NCI-H128 (cell line): ENCODE measurements around the gene LPA.
"Not testable (repeated sequence)": the region's sequence is repeated elsewhere in the genome, so short reads cannot be mapped to it uniquely, and the experiment has no call there.

Source experiments
- DNase-seq: peaks from one replicate; lab custom pipeline; 2025; ENCODE audit not compliant: unreplicated experiment; lab: John Stamatoyannopoulos, UW

Gene LPA

DNA sequence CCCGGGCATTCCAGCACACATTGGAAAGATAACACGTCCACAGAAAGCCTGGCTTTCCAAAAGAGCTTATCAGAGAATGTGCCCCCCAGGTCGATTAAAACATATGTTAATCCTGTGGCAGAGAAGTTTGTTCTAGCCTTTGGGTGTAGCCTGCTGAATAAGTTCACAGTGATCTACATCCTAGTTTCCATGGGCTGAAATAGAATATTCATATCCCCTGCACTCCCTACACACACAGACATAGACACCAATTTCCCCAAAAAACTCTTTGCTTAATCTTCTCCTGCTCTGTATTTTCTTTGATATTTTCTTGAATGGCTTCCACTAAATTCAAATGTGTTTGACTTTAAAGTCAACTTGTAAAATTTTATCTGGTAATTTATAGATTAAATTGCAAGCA, 1.6 kb downstream of the LPA start:
- DNase-seq = no peak

DNA sequence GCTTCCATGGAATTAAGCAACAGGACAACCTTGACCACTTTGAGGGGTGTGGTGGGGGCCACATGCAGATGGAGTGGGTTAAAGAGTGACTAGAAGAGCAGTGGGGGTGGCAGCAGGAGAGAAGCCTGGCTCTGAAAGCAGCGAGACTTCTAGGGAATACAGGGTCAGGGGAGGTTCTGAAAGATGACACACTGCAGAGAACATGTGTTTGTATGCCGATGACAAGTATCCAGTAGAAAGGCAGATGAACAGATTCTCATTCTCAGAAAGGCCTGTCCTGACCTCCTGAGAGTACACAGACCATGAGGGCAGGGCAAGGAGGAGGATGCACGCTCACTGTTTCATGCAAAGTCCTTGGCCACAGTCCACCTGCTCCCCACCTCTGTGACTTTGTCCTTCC, 2.9 kb downstream of the LPA start:
- DNase-seq = no peak

DNA sequence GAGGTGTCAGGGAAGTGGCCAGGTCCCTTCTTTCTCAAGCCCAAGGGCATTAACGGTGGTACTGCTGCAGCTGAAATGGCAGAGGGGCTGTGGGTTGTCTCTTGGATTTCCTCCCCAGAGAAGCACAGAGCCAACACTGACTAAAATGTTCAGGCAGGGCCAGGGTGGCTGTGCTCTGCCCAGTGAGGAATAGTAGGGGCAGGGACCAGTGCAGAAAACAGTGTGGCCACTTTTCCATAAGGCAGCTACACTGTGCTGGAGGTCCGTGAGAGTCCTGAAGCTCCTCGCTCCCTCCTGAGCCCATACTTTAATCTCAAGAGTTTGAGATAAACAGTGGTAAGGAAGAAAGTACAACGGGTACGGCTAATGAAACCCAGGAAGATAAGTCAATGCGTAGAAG, 4.5 kb downstream of the LPA start:
- DNase-seq = no peak

DNA sequence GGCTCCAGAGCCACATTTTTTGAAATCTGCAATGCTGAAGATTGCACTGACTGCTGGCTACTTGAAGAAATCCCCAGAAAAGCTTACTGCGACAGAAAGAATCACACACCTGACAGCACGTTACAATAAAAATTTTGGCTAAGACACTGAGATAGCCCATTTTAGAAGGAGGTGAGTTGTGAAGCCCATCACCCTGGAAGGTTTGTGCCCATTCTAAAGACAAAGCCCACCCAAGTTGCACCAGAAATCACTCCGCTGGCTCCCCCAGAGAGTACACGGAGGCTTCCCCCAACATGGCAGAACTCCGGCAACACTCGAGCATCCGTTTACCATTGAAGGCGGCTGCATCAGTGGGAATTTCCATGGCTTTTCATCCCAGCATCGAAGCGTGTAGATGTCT, 29.4 kb downstream of the LPA start:
- no peak for DNase-seq

DNA sequence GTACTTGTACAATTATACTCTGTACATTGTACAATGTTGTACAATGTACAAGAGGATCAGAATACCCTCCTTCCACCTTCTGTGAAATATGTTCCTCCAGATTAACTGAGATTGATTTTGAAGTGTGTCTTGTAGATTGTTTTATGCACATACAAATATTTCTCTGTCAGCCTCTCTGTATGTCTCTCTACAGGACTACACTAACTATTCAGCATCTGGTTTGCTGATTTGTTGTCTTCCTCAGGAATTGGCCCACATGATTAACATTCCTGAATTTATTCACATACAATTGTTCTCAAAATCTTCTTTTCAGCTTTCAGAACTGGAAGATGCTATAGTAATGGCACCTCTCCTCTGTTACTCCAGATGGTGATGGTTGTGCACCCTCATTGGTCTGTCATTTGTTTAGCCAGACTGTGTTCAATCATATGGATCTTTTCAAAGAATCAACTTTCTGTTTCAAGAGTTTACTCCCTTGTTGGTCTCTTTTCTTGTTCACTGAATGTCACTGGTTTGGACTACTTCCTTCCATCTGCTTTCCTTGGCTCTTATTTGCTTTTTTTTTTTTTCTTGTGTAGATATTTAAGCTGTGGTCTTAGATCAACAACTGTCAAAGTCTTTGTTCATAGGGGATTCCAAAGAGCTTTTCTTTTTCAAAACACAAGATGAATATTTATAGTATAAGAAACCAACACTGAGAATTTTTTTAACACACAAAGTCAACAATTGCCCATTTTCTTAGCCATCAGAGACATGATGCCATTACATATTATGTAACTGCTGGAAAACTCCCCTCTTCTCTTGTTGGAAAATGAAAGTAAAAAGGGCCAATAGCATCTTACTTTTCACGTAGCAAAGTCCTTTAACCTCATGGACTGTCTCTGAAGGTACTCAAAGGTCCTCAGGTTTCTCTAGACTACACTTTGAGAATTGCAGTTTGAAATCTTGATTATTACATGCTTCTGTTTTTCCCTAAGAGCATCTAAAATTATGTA, 67.9 kb downstream of the LPA start:
- DNase-seq = no peak

DNA sequence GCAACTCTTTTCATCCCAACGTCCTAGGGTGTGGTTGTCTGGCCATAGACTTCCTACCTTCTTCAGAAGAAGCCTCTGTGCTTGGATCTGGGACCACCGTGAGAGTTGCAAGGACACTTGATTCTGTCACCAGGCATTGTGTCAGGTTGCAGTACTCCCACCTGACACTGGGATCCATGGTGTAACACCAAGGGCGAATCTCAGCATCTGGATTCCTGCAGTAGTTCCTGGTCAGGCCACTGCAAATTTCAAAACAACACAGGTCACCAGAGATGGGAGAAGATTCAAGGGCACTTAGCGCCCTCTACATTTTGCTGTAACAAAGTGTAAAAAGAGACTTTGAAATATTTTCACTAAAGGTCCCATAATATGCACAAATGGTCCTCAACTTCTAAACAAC, 68.8 kb downstream of the LPA start:
- DNase-seq = not testable (repeated sequence)

DNA sequence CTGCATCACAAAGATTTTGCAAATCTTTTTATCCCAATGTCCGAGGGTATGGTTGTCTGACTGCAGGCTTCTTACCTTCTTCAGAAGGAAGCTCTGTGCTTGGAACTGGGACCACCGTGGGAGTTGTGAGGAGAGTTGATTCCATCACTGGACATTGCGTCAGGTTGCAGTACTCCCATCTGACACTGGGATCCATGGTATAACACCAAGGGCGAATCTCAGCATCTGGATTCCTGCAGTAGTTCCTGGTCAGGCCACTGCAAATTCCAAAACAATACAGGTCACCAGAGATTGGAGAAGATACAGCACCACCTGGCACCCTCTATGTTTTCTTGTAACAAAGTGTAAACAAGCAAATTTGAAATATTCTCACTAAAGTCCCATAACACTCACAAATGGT, 77.7 kb downstream of the LPA start:
- no peak for DNase-seq

DNA sequence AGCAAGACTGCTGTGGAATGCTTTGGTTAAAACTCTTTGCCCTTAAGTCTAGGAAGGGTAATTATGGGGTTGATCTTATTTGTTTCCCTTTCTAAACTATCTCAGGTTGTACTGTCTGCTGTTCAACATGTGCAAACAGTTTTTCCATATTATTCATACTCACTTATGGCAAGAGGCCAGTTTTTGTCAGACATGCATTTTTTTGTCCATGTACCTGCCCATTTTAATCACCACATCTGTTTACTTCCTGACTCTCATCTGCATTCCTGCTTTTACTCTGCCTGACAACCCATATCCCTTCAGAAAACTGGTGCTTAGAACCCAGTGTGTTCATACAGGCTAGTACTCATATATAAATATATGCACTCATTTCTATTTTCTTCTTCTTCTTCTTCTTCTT, 80.3 kb downstream of the LPA start:
- DNase-seq = no peak

DNA sequence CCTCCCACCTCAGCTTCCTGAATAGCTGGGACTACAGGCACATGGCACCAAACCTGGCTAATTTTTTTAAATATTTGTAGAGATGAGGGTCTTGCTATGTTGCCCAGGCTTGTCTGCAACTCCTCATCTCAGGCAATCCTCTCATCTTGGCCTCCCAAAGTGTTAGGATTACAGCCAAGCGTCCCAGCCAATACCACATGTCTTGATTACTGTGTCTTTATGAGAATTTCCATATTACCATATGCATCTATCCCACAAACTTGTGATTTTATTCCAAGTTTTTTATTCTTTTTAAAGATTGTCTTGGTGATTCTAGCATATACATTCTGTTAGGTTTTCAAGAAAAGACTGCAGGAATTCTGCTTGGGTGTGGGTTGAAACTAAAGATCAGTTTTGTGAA, 82.7 kb downstream of the LPA start:
- no peak for DNase-seq

DNA sequence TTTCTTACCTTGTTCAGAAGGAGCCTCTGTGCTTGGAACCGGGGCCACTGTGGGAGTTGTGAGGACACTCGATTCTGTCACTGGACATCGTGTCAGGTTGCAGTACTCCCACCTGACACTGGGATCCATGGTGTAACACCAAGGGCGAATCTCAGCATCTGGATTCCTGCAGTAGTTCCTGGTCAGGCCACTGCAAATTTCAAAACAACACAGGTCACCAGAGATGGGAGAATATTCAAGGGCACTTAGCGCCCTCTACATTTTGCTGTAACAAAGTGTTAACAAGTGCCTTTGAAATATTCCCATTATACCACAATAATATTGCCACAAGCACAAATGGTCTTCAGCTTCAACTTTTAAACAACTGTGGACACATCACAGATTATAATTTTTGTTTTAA, 85.6 kb downstream of the LPA start:
- DNase-seq = not testable (repeated sequence)

DNA sequence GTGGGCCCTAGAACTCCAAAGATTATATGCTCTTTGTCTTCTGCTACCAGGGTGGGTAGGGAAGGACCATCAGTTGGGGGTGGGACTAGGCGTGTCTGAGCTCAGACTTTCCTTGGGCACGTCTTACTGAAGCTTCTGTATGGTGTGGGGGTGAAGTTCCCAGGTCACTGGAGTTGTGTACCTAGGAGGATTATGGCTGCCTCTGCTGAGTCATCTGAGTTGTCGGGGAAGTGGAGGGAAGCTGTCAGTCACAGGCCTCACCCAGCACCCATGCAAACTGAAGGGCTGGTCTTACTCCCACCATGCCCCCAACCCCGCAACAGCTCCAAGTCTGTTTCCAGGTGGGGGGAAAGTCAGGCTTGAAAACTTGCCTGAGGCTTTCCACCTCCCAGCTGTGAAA, 90.1 kb downstream of the LPA start:
- no peak for DNase-seq

DNA sequence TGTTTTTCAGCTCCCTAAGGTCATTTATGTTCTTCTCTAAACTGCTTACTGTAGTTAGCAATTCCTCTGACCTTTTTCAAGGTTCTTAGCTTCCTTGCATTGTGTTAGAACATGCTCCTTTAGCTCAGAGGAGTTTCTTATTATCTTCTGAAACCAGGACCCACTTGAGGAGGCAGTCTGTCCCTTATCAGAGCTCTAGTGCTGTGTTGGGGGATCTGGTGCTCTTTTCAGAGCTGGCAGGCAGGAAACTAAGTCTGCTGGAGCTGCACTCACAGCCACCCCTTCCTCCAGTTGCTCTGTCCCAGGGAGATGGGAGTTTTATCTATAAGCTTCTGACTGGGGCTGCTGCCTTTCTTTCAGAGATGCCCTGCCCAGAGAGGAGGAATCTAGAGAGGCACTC, 92.9 kb downstream of the LPA start:
- DNase-seq = not testable (repeated sequence)

DNA sequence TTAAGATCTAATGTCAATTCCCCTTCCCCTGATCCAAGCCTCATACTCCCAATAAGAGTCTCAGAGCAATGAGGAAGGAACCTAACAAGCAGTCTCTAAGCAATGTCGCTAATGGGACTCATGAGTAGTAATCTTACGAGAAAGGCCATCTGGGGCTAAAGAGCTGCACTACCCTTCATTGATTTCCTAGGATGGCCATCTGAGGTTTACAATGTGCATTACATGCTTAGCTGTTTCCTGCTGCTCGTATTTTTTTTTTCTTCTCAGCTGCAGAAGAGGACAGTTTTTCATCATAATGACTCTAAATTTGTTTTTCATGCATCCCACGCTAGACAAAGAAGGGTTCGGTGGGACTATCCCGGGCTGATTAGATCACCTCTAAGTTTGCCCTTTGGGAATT, 119.3 kb downstream of the LPA start:
- DNase-seq = no peak

DNA sequence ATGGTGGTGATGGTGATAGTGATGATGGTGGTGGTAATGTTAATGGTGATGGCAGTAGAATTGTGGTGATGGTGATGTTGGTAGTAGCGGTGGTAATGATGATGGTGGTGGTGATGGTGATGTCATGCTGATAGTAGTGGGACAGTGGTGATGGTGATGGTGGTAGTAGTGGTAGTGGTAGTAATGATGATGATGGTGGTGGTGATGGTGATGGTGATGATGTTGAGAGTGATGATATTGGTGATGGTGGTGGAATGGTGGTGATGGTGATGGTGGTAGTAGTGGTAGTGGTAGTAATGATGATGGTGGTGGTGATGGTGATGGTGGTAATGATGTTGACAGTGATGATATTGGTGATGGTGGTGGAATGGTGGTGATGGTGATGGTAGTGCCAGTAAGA, 128.8 kb downstream of the LPA start:
- DNase-seq = no peak

DNA sequence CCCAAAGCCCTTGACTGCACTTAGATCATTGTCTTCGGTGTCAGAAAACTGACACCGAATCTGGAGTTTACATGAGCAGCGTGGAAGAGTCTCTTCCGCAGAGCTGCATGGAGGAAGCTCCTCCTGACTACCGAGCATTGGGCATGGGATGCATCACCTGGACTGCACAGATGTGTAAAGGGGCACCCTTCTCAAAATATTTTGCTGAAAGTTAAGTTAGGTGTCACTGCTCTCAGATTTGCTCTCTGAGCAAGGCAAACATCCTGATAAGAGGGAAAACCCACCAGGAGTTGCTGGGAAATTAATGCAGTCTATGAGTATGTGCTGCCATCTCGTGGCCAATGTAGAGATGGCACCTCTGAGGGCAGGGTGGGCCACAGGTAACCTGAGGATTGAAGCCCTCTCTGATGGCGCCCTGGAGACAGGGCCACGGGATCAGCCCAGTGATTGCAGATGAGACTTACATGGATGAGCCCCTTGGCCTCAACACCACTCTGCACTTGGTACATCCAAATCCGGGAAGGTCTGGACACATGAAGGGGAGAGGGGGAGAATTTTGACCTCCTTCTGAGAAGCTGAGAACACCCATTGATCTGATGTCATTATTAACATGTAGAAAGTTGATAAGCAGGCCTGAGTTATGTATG, 129.9 kb downstream of the LPA start:
- DNase-seq = peak; percentile 24

DNA sequence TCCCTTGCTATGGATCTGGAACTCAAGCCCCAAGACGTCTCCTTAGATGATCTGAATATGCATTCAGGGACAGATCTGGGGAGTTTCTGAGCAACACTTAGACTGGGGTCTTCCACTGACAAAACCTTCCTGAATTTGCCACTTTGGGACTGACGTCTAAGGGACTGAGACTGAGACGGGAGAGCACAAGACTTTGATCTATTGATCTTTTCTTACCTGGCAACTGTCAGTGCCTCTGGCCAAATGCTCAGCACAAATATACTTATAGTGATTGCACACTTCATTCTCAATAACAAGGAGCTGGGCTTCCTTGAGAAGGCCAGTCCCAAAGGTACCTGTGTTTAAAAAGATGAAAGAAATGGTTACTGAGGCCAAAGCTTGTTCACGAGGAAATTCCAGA, 131.8 kb downstream of the LPA start:
- no peak for DNase-seq

DNA sequence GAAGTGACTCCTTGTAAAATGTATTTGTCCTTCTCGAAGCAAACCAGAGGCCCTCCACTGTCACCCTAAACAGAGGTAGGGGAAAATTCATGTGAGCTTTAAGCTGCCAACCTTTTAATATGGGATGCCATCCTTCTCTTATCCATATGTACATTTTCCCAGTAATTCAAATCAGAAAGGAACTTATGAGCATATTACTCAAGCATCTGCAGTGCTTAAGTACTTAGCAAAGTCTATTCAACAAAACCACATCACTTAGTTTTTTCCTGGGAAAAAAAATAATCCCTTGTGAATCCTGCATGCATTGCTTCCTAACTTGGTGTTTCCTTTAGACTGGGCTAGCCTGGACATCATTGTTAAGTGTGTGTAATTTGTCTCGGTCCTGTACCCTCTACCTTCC, 132.2 kb downstream of the LPA start:
- DNase-seq = no peak

DNA sequence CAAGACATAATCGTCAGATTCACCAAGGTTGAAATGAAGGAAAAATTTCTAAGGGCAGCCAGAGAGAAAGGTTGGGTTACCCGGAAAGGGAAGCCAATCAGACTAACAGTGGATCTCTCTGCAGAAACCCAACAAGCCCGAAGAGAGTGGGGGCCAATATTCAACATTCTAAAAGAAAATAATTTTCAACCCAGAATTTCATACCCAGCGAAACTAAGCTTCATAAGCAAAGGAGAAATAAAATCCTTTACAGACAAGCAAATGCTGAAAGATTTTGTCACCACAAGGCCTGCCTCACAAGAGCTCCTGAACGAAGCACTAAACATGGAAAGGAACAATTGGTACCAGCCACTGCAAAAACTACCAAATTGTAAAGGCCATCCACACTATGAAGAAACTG, 134.6 kb downstream of the LPA start:
- not testable (repeated sequence) for DNase-seq

DNA sequence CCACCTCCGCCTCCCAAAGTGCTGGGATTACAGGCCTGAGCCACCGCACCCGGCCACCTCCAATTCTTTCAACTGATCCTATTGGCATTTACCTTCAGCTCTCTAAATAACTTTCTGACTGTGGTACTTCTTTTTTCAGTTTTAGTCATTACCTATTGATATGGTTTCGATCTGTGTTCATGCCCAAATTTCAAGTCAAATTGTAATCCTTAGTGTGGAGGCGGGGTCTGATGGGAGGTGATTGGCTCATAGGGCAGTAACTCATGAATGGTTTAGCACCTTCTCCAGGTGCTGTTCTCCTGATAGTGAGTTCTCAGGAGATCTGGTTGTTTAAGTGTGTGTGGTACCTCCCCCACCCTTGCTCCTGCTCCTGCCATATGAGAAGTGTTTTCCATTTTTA, 140.9 kb downstream of the LPA start:
- DNase-seq = no peak

DNA sequence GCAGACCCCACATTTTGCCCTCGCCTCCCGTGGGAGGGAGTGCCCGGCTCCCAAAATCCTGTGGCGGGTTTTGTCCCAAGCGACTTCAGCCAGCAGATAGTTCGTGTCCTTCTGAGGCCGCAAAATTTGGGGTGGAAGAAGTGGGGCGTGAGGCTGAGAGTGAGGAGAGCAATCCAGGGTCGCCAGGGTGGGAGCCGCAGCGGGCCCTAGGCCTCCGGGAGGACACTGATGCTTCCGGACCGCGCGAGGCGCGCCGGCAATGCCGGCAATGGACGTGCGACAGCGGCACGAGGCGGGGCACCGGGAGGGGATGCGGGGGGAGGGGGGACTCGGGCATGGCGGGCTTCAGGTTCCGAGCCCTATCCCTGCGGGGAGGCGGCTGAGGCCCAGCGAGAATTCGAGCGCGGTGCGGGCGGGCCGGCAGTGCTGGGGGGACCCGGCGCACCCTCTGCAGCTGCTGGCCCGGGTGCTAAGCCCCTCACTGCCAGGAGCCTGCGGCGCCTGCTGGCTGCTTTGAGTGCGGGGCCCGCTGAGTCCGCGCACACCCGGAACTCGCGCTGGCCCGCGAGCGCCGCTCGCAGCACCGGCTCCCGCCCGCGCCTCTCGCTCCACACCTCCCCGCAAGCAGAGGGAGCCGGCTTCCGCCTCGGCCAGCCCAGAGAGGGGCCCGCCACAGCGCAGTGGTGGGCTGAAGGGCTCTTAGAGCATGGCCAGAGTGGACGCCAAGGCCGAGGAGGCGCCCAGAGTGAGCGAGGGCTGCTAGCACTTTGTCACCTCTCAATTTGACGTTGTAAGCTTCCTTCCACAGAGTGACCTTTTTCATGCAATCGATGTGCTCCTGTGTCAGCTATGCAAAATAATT, 143.8 kb downstream of the LPA start:
- DNase-seq = no peak

DNA sequence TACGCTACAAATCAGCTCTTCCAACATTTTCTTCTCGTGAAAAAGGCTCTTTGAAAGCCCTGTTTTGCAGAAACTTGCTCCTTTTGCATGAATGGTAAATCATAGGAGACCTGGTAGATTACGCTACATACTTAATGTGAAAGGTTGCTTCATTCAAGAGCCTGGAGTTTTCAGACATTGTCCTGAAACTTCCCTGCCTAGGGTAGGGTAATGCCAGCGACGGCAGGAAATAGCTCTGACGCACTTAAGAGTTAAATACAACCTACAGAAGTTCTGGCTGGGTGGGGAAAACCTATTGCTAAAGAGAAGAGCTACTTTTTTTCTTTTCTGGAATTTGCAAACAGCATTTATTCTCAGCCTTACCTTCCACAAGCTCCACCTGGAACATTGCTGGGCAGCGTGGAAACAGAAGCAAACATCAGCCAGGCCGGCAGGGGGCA, 144.5 kb downstream of the LPA start:
- no peak for DNase-seq
